Upper lobe of left lung (tissue), 6 donors: ENCODE data around the gene CMSS1. TPM values are rescaled to one million over a fixed set of nuclear protein-coding genes. Genes with fewer than 3 reads are reported as not detected.

Experiments used
- ATAC-seq, 2 donors: fragments of 200-7000 bp; cut with Tn5 transposase; one replicate each; pipeline ENCODE4 v1.9.1; 2022; ENCODE audit warnings: mild to moderate bottlenecking in 2 of 2, moderate library complexity in 2 of 2; ENCODE audit not compliant: low FRiP score in 2 of 2
- DNase-seq, 2 donors: peaks; one replicate each; pipeline ENCODE4 v3.0.0-alpha.2; 2019 to 2020
- H3K27ac ChIP-seq, 4 donors: fragments of 200-600 bp; sonication (generic); one replicate each; pipeline ENCODE4 v1.5.1; 2016 to 2019
- H3K27me3 ChIP-seq, 4 donors: fragments of 200-600 bp; sonication (generic); one replicate each; pipeline ENCODE4 v1.5.1; 2017 to 2019
- H3K36me3 ChIP-seq, 4 donors: fragments of 200-600 bp; sonication (generic); one replicate each; pipeline ENCODE4 v1.5.1; 2016 to 2019
- H3K4me1 ChIP-seq, 4 donors: fragments of 200-600 bp; sonication (generic); one replicate each; pipeline ENCODE4 v1.5.1; 2018 to 2019
- H3K4me3 ChIP-seq, 4 donors: fragments of 200-600 bp; sonication (generic); one replicate each; pipeline ENCODE4 v1.5.1; 2017 to 2019; ENCODE audit warnings: mild to moderate bottlenecking in 2 of 4, moderate library complexity in 1 of 4
- H3K9me3 ChIP-seq, 4 donors: fragments of 200-600 bp; sonication (generic); one replicate each; pipeline ENCODE4 v1.5.1; 2018 to 2019
- CTCF ChIP-seq, 6 experiments: fragments of 450-650 bp in 4 of 6; fragments of 200-600 bp in 2 of 6; sonication (generic) in 2 of 6; IDR thresholded peaks; one replicate each; pipeline ENCODE4 v1.5.1; 2016 to 2019; ENCODE audit warnings: antibody characterized with exemption in 6 of 6
- EP300 ChIP-seq, 4 donors: sonication (generic); formaldehyde crosslinking; IDR thresholded peaks; one replicate each; pipeline ENCODE4 v1.5.1; 2017; ENCODE audit warnings: antibody characterized with exemption in 4 of 4, control low read depth in 2 of 4
- POLR2A ChIP-seq, 4 donors: fragments of 450-650 bp; IDR thresholded peaks; one replicate each; pipeline ENCODE4 v1.5.1; 2016 to 2017; ENCODE audit warnings: antibody characterized with exemption in 4 of 4, mild to moderate bottlenecking in 2 of 4
- POLR2AphosphoS5 ChIP-seq, 2 donors: sonication (generic); formaldehyde crosslinking; IDR thresholded peaks; one replicate each; pipeline ENCODE4 v1.5.1; 2017; ENCODE audit warnings: antibody characterized with exemption in 2 of 2
- WGBS, 2 donors: methylation state at CpG; one replicate each; pipeline ENCODE4 v1.1.5; 2017 to 2018; 5-methylcytosine and 5-hydroxymethylcytosine counted together
- total RNA-seq, 6 donors: library from RNA; depleted of rRNA in 4 of 6; stranded (reverse); fragments of >200 nt in 4 of 6; gene quantifications; one replicate each; pipeline versions ENCODE4 v1.1.0 to v1.2.1, GENCODE V29; 2016 to 2021
- donor health status: DM: no; HTN: no; CAD: no; lungs with moderate emphysema.
- donor health status: DM: no; HTN: yes; CAD: no; lungs with severe emphysema.

Gene CMSS1
- total RNA-seq, 6 donors from 2014 or later: 4.0 to 21.1 (median 12.0) TPM

- no peak for TF ChIP-seq POLR2AphosphoS5 (IDR thresholded peaks at IDR 0.05)
- TF ChIP-seq EP300 (IDR thresholded peaks at IDR 0.05): no peak
- no peak for TF ChIP-seq POLR2A (IDR thresholded peaks at IDR 0.05)
- no peak for TF ChIP-seq CTCF (IDR thresholded peaks at IDR 0.05)
- Histone ChIP-seq H3K4me1 (peaks cover 0 to 18% (median 10%) of the 10 kb centered on the region in 4 donors), H3K4me3 (no peak overlapping the region), H3K27ac (no peak overlapping the region), H3K9me3 (no peaks in the 10 kb centered on the region), H3K36me3 (no peaks in the 10 kb centered on the region), H3K27me3 (no peaks in the 10 kb centered on the region)
- 79 to 90% methylated on average over 7 of the region's 7 CpGs for WGBS, 2 donors
- ATAC-seq: peak in 1 of 2 donors; percentile 63
- no peak for DNase-seq
Observed at GRCh38 chr3:99928771-99929744, 111.4 kb downstream of the CMSS1 start.

GRCh38 chr3:99929745-99930139 lies 112.1 kb downstream of the CMSS1 start:
- Histone ChIP-seq H3K27ac (no peak overlapping the region), H3K4me3 (no peak overlapping the region), H3K27me3 (no peaks in the 10 kb centered on the region), H3K36me3 (no peaks in the 10 kb centered on the region), H3K4me1 (peaks cover 0 to 18% (median 10%) of the 10 kb centered on the region in 4 donors), H3K9me3 (no peaks in the 10 kb centered on the region)
- DNase-seq (no peak), ATAC-seq (peak in 1 of 2 donors; percentile 83)
- 68 to 80% methylated on average over 3 of the region's 3 CpGs for WGBS, 2 donors
- no peak for TF ChIP-seq POLR2A (IDR thresholded peaks at IDR 0.05)
- TF ChIP-seq CTCF (IDR thresholded peaks at IDR 0.05): no peak
- no peak for TF ChIP-seq POLR2AphosphoS5 (IDR thresholded peaks at IDR 0.05)
- TF ChIP-seq EP300 (IDR thresholded peaks at IDR 0.05): no peak

- TF ChIP-seq EP300 (IDR thresholded peaks at IDR 0.05): no peak
- TF ChIP-seq POLR2A (IDR thresholded peaks at IDR 0.05): no peak
- no peak for TF ChIP-seq CTCF (IDR thresholded peaks at IDR 0.05)
- TF ChIP-seq POLR2AphosphoS5 (IDR thresholded peaks at IDR 0.05): no peak
- Histone ChIP-seq H3K9me3 (no peaks in the 10 kb centered on the region), H3K4me3 (no peak overlapping the region), H3K27ac (peak overlapping the region in 1 of 4 donors; percentile 11), H3K36me3 (no peaks in the 10 kb centered on the region), H3K27me3 (no peaks in the 10 kb centered on the region), H3K4me1 (peaks cover 4 to 20% (median 6%) of the 10 kb centered on the region in 4 donors)
- 74 to 76% methylated on average over 1 of the region's 1 CpG for WGBS, 2 donors
- ATAC-seq (peak in 1 of 2 donors; percentile 42), DNase-seq (no peak)
Observed at GRCh38 chr3:99931059-99931458, 113.4 kb downstream of the CMSS1 start.

GRCh38 chr3:99933971-99934750 lies 116.5 kb downstream of the CMSS1 start:
- TF ChIP-seq CTCF (IDR thresholded peaks at IDR 0.05) (no peak), EP300 (IDR thresholded peaks at IDR 0.05) (no peak), POLR2A (IDR thresholded peaks at IDR 0.05) (no peak), POLR2AphosphoS5 (IDR thresholded peaks at IDR 0.05) (no peak)
- no peaks in the 10 kb centered on the region for H3K9me3 ChIP-seq
- DNase-seq (no peak), ATAC-seq (no peak)
- no peaks in the 10 kb centered on the region for H3K27me3 ChIP-seq
- no peaks in the 10 kb centered on the region for H3K36me3 ChIP-seq
- H3K4me3 ChIP-seq: no peak overlapping the region
- H3K4me1 ChIP-seq: peaks cover 0 to 22% (median 6%) of the 10 kb centered on the region in 4 donors
- 83 to 88% methylated on average over 5 of the region's 5 CpGs for WGBS, 2 donors
- H3K27ac ChIP-seq: no peak overlapping the region
